ENCODE data around the gene SYT13. TPM values are rescaled to one million over a fixed set of nuclear protein-coding genes. Genes with fewer than 3 reads are reported as not detected.

SYT13 gene
- total RNA-seq, 1 experiment from 2014 or later: 0.63 TPM

- DNase-seq (ENCODE audit: low read depth): no peak
Measured at GRCh38 chr11:45224766-45225165, 61.4 kb downstream of the SYT13 start.

- DNase-seq (ENCODE audit: low read depth): no peak
Measured at GRCh38 chr11:45223496-45223895, 62.6 kb downstream of the SYT13 start.

- DNase-seq (ENCODE audit: low read depth): no peak
Measured at GRCh38 chr11:45219411-45219810, 66.7 kb downstream of the SYT13 start.

GRCh38 chr11:45218705-45219104, 67.4 kb downstream of the SYT13 start:
- DNase-seq (ENCODE audit: low read depth): no peak

- DNase-seq (ENCODE audit: low read depth): no peak
Measured at GRCh38 chr11:45217991-45218390, 68.2 kb downstream of the SYT13 start.

- no peak for DNase-seq (ENCODE audit: low read depth)
Measured at GRCh38 chr11:45216901-45217300, 69.2 kb downstream of the SYT13 start.

GRCh38 chr11:45216031-45216430, 70.1 kb downstream of the SYT13 start:
- DNase-seq (ENCODE audit: low read depth): no peak

GRCh38 chr11:45215098-45215865, 70.9 kb downstream of the SYT13 start:
- no peak for DNase-seq (ENCODE audit: low read depth)

- DNase-seq (ENCODE audit: low read depth): no peak
Measured at GRCh38 chr11:45213717-45214116, 72.4 kb downstream of the SYT13 start.

GRCh38 chr11:45213316-45213665, 72.8 kb downstream of the SYT13 start:
- DNase-seq (ENCODE audit: low read depth): no peak

GRCh38 chr11:45212566-45213315, 73.4 kb downstream of the SYT13 start:
- DNase-seq (ENCODE audit: low read depth): no peak

- DNase-seq (ENCODE audit: low read depth): no peak
Measured at GRCh38 chr11:45211732-45212131, 74.4 kb downstream of the SYT13 start.

GRCh38 chr11:45210846-45211245, 75.3 kb downstream of the SYT13 start:
- DNase-seq (ENCODE audit: low read depth): no peak

GRCh38 chr11:45209891-45210699, 76.0 kb downstream of the SYT13 start:
- DNase-seq (ENCODE audit: low read depth): no peak

- no peak for DNase-seq (ENCODE audit: low read depth)
Measured at GRCh38 chr11:45209000-45209879, 76.9 kb downstream of the SYT13 start.

GRCh38 chr11:45208135-45208534, 78.0 kb downstream of the SYT13 start:
- DNase-seq (ENCODE audit: low read depth): no peak

- DNase-seq (ENCODE audit: low read depth): no peak
Measured at GRCh38 chr11:45205978-45206377, 80.2 kb downstream of the SYT13 start.

- DNase-seq (ENCODE audit: low read depth): no peak
Measured at GRCh38 chr11:45204761-45205160, 81.4 kb downstream of the SYT13 start.

- no peak for DNase-seq (ENCODE audit: low read depth)
Measured at GRCh38 chr11:45193695-45194094, 92.4 kb downstream of the SYT13 start.
